Stomach (tissue), 9 donors: ENCODE measurements around the gene BTBD19. TPM values are rescaled to one million over a fixed set of nuclear protein-coding genes. Genes with fewer than 3 reads are reported as not detected.

Experiments
- DNase-seq, 2 donors: peaks; one replicate each; pipeline versions ENCODE4 v3.0.0 to v3.0.0-alpha.2; 2013 to 2019
- H3K27ac ChIP-seq, 5 donors: fragments of 200-600 bp in 4 of 5; sonication (generic) in 4 of 5; one replicate each; pipeline ENCODE4 v1.5.1; 2013 to 2019; ENCODE audit warnings: mild to moderate bottlenecking in 1 of 5, moderate library complexity in 1 of 5
- H3K27me3 ChIP-seq, 3 donors: fragments of 200-600 bp; sonication (generic); one replicate each; pipeline ENCODE4 v1.5.1; 2017 to 2019; ENCODE audit warnings: mixed run types in 1 of 3
- H3K36me3 ChIP-seq, 4 donors: fragments of 200-600 bp; sonication (generic); 1 replicate in 3 of 4; 2 replicates in 1 of 4; pipeline ENCODE4 v1.5.1; 2016 to 2019
- H3K4me1 ChIP-seq, 4 donors: fragments of 200-600 bp; sonication (generic); one replicate each; pipeline ENCODE4 v1.5.1; 2016 to 2019
- H3K4me3 ChIP-seq, 4 donors: fragments of 200-600 bp; sonication (generic) in 3 of 4; one replicate each; pipeline ENCODE4 v1.5.1; 2016 to 2019; ENCODE audit warnings: mild to moderate bottlenecking in 1 of 4
- H3K9me3 ChIP-seq, 4 donors: fragments of 200-600 bp; sonication (generic); one replicate each; pipeline ENCODE4 v1.5.1; 2016 to 2019
- EP300 ChIP-seq: sonication (generic); formaldehyde crosslinking; IDR thresholded peaks from one replicate; pipeline ENCODE4 v1.6.1; 2017; ENCODE audit warnings: antibody characterized with exemption
- POLR2A ChIP-seq, 4 donors: fragments of 450-650 bp; IDR thresholded peaks; one replicate each; pipeline ENCODE4 v1.6.1; 2016; ENCODE audit warnings: antibody characterized with exemption in 4 of 4, control low read depth in 2 of 4, mild to moderate bottlenecking in 1 of 4, moderate library complexity in 1 of 4
- POLR2AphosphoS5 ChIP-seq, 3 donors: sonication (generic); formaldehyde crosslinking; IDR thresholded peaks; one replicate each; pipeline ENCODE4 v1.6.1; 2016; ENCODE audit warnings: antibody characterized with exemption in 3 of 3
- WGBS, 5 donors: extraction: QIAGEN DNeasy Blood & Tissue Kit in 3 of 5; methylation state at CpG; one replicate each; pipeline versions ENCODE4 v1.1.5 to v1.1.7; 2013 to 2018; 5-methylcytosine and 5-hydroxymethylcytosine counted together
- intact Hi-C: fragments of 100-400 bp; cut with DNase I; formaldehyde crosslinking; loops from one replicate; pipeline ENCODE4 v1.15.1; 2023; ENCODE audit warnings: low total_unique reads
- polyA plus RNA-seq, 3 donors: library from polyadenylated mRNA; stranded (reverse); fragments of 200-250 nt; gene quantifications; one replicate each; pipeline ENCODE4 v1.2.3, GENCODE V29; 2013
- total RNA-seq, 5 donors: library from RNA; depleted of rRNA; stranded (reverse); fragments of >200 nt; gene quantifications; one replicate each; pipeline versions ENCODE4 v1.1.0 to v1.2.3, GENCODE V29; 2014 to 2016
- TF ChIP-seq, protein P1 (sequence below), 7 experiments: fragments of 450-650 bp in 4 of 7; fragments of 200-600 bp in 3 of 7; sonication (generic) in 3 of 7; IDR thresholded peaks; one replicate each; pipeline ENCODE4 v1.5.1; 2016 to 2019; ENCODE audit warnings: antibody characterized with exemption in 7 of 7, control low read depth in 2 of 7, mild to moderate bottlenecking in 1 of 7
- donor health status: healthy with polysubstance abuse.
- donor health status: Bipolar disorder and iron deficiency.
- donor health status: healthy.

Gene BTBD19
- total and polyA plus RNA-seq, 8 donors: 0.89 to 4.1 (median 2.9) TPM; not detected in 2

GRCh38 chr1:44777969-44778635 is 30.2 kb upstream of the BTBD19 start:
- Histone ChIP-seq H3K27ac (peak overlapping the region in 2 of 5 donors; percentile 24 to 95), H3K4me3 (peak overlapping the region in 2 of 4 donors; percentile 77 to 87), H3K4me1 (peaks cover 20 to 36% (median 31%) of the 10 kb centered on the region in 4 donors), H3K36me3 (peaks cover 41 to 61% (median 58%) of the 10 kb centered on the region in 4 donors), H3K9me3 (no peaks in the 10 kb centered on the region), H3K27me3 (no peaks in the 10 kb centered on the region)
- no peak for TF ChIP-seq POLR2AphosphoS5 (IDR thresholded peaks at IDR 0.05)
- TF ChIP-seq POLR2A (IDR thresholded peaks at IDR 0.05): no peak
- TF ChIP-seq, protein P1, sequence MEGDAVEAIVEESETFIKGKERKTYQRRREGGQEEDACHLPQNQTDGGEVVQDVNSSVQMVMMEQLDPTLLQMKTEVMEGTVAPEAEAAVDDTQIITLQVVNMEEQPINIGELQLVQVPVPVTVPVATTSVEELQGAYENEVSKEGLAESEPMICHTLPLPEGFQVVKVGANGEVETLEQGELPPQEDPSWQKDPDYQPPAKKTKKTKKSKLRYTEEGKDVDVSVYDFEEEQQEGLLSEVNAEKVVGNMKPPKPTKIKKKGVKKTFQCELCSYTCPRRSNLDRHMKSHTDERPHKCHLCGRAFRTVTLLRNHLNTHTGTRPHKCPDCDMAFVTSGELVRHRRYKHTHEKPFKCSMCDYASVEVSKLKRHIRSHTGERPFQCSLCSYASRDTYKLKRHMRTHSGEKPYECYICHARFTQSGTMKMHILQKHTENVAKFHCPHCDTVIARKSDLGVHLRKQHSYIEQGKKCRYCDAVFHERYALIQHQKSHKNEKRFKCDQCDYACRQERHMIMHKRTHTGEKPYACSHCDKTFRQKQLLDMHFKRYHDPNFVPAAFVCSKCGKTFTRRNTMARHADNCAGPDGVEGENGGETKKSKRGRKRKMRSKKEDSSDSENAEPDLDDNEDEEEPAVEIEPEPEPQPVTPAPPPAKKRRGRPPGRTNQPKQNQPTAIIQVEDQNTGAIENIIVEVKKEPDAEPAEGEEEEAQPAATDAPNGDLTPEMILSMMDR (IDR thresholded peaks at IDR 0.05): no peak
- TF ChIP-seq EP300: no peak
- 56 to 67% (median 64%) methylated on average over 13 of the region's 13 CpGs for WGBS, 5 donors
- intact Hi-C loops: no loop called here
- no peak for DNase-seq

DNA sequence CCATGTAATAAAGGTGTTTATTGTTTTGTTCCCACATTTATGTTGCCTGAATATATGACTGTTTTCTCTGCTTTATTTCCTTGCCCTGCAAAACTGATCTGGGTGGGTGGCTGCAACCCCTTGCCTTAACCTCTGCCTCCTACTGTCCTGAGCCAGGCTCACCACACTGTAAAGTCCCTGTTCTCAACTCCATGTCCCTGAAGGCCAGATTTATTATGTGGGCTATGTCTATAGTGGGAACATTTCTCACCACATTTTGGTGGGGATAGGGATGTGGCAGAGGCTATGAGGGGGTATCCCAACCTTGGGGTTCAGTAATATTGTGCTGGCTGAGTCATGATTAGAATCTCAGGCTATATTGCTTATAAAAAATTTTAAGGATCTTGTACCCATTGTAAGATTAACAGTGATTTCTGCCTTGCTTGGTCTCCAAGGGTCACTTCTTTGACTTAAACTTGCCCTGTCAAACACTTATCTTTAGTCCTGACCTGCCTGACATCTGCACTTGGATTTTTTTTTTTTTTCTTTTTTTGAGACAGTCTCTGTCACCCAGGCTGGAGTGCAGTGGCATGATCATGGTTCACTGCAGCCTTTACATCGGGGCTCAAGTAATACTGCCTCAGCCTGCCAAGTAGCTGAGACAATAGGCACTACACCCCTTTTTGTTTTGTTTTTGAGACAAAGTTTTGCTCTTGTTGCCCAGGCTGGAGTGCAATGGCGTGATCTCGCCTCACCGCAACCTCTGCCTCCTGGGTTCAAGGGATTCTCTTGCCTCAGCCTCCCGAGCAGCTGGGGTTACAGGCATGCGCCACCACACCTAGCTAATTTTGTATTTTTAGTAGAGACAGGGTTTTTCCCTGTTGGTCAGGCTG is 29.4 kb upstream of the BTBD19 start:
- Histone ChIP-seq H3K27ac (no peak overlapping the region), H3K4me1 (peaks cover 26 to 41% (median 37%) of the 10 kb centered on the region in 4 donors), H3K27me3 (no peaks in the 10 kb centered on the region), H3K9me3 (no peaks in the 10 kb centered on the region), H3K36me3 (peaks cover 41 to 61% (median 58%) of the 10 kb centered on the region in 4 donors), H3K4me3 (peak overlapping the region in 1 of 4 donors; percentile 77)
- TF ChIP-seq POLR2A (IDR thresholded peaks at IDR 0.05) (no peak), POLR2AphosphoS5 (IDR thresholded peaks at IDR 0.05) (no peak)
- DNase-seq: no peak
- intact Hi-C loops: no loop called here
- 92 to 96% (median 94%) methylated on average over 6 of the region's 6 CpGs for WGBS, 5 donors

GRCh38 chr1:44780583-44781121 is 27.7 kb upstream of the BTBD19 start:
- H3K4me1 ChIP-seq: peaks cover 40 to 50% (median 47%) of the 10 kb centered on the region in 4 donors
- H3K9me3 ChIP-seq: no peaks in the 10 kb centered on the region
- no peaks in the 10 kb centered on the region for H3K27me3 ChIP-seq
- H3K4me3 ChIP-seq: no peak overlapping the region
- H3K27ac ChIP-seq: no peak overlapping the region
- no peak for DNase-seq
- TF ChIP-seq POLR2AphosphoS5 (IDR thresholded peaks at IDR 0.05) (no peak), EP300 (no peak)
- peaks cover 41 to 61% (median 58%) of the 10 kb centered on the region in 4 donors for H3K36me3 ChIP-seq
- WGBS, 5 donors: 89 to 94% (median 92%) methylated on average over 14 of the region's 14 CpGs
- intact Hi-C loops: no loop called here

DNA sequence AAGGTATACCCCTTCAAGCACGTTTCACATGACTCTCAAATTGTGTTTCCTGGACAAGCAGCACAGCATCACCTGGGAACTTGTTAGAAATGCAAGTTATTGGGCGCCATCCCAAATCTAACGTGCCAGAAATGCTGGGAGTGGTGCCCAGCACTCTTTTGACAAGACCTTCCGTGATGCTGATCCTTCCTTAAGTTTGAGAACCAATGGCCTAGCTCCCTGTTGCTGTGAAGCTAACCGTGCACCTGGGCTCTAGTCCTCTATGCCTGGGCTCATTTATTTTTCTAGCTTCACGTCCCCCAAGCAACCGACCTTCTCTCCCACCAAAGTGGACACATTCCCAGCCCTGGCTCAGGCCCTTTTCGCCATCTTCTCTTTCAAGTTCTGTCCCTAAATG is 24.6 kb upstream of the BTBD19 start:
- intact Hi-C loops: no loop called here
- Histone ChIP-seq H3K9me3 (no peaks in the 10 kb centered on the region), H3K27ac (peak overlapping the region in 4 of 5 donors; percentile 12 to 72 (median 50)), H3K4me3 (peak overlapping the region; percentile 50 to 57 (median 52)), H3K4me1 (peaks cover 32 to 36% (median 34%) of the 10 kb centered on the region in 4 donors), H3K27me3 (no peaks in the 10 kb centered on the region), H3K36me3 (peaks cover 20 to 36% (median 35%) of the 10 kb centered on the region in 4 donors)
- TF ChIP-seq, protein P1 (IDR thresholded peaks at IDR 0.05): no peak
- no peak for TF ChIP-seq EP300
- TF ChIP-seq POLR2A (IDR thresholded peaks at IDR 0.05): no peak
- TF ChIP-seq POLR2AphosphoS5 (IDR thresholded peaks at IDR 0.05): no peak
- WGBS, 5 donors: 21 to 37% (median 29%) methylated on average over 8 of the region's 8 CpGs
- DNase-seq: peak; percentile 33 to 71
